AG04450 (cell line): ENCODE data around the gene OR2T35. TPM values are rescaled to one million over a fixed set of nuclear protein-coding genes. Genes with fewer than 3 reads are reported as not detected.
"Not testable (repeated sequence)": the region's sequence is repeated elsewhere in the genome, so short reads cannot be mapped to it uniquely, and the experiment has no call there.

ENCODE experiments used
- CTCF ChIA-PET: fragments of 300-600, 350-600 bp; formaldehyde crosslinking; extraction: SDS; loops from one replicate; lab custom pipeline; 2022; ENCODE audit warnings: antibody characterized with exemption, inconsistent platforms; lab: Charles Lee
- POLR2A ChIA-PET: fragments of 350-600 bp; formaldehyde crosslinking; extraction: SDS; loops from one replicate; lab custom pipeline; 2021; ENCODE audit warnings: antibody characterized with exemption, inconsistent platforms; lab: Yijun Ruan, JAX
- DNase-seq: peaks from one replicate; pipeline ENCODE4 v3.0.0-alpha.2; 2011; ENCODE audit warnings: low read depth, low spot score
- H3K27ac ChIP-seq: one replicate; pipeline ENCODE4 v1.5.1; 2012; ENCODE audit warnings: low read depth, low read length, control low read depth
- H3K27me3 ChIP-seq: one replicate; pipeline ENCODE4 v1.6.0; 2012; ENCODE audit warnings: low read length; ENCODE audit not compliant: control insufficient read depth, insufficient read depth
- H3K4me3 ChIP-seq: 2 replicates; pipeline ENCODE4 v1.5.1; 2011; ENCODE audit warnings: mild to moderate bottlenecking, low read depth, low read length, control low read depth
- H3K9me3 ChIP-seq: 2 replicates; pipeline ENCODE4 v1.5.1; 2012; ENCODE audit warnings: low read length; ENCODE audit not compliant: control insufficient read depth, insufficient read depth
- CTCF ChIP-seq: IDR thresholded peaks from 2 replicates; pipeline ENCODE4 v1.5.1; 2011; ENCODE audit warnings: low read depth, low read length, control low read depth, inconsistent platforms
- polyA plus RNA-seq: library from polyadenylated mRNA; depleted of rRNA; stranded (reverse); fragments of >200 nt; gene quantifications from 2 replicates; pipeline ENCODE4 v1.2.3, GENCODE V29; 2011

Gene OR2T35
- polyA plus RNA-seq, 1 experiment = not detected

GRCh38 chr1:248670003-248670402, 24.9 kb upstream of the OR2T35 start:
- Histone ChIP-seq H3K9me3 (peaks cover 11% of the 10 kb centered on the region), H3K4me3 (no peak overlapping the region), H3K27me3 (no peaks in the 10 kb centered on the region), H3K27ac (no peak overlapping the region)
- POLR2A ChIA-PET = no interaction called here
- CTCF ChIA-PET = no interaction called here
- DNase-seq = no peak
- no peak for TF ChIP-seq CTCF

GRCh38 chr1:248663453-248664328, 18.6 kb upstream of the OR2T35 start:
- POLR2A ChIA-PET, DNase-seq, H3K27me3 ChIP-seq, H3K4me3 ChIP-seq, CTCF ChIA-PET, H3K9me3 ChIP-seq, H3K27ac ChIP-seq: not testable (repeated sequence)

GRCh38 chr1:248656797-248657196, 11.7 kb upstream of the OR2T35 start:
- H3K9me3 ChIP-seq = peaks cover 11% of the 10 kb centered on the region
- H3K27ac ChIP-seq, DNase-seq, H3K27me3 ChIP-seq, POLR2A ChIA-PET, H3K4me3 ChIP-seq, CTCF ChIA-PET: not testable (repeated sequence)

GRCh38 chr1:248655354-248655753, 10.3 kb upstream of the OR2T35 start, which contains the start of gene OR2T27:
TSS of gene OR2T27 (minus strand) at chr1:248655528. CDS start at chr1:248650884, 4,644 bp downstream.
- POLR2A ChIA-PET, CTCF ChIA-PET, H3K4me3 ChIP-seq, DNase-seq, H3K27me3 ChIP-seq, H3K27ac ChIP-seq: not testable (repeated sequence)
- H3K9me3 ChIP-seq = peaks cover 11% of the 10 kb centered on the region

- H3K27ac ChIP-seq, DNase-seq, CTCF ChIA-PET, H3K27me3 ChIP-seq, POLR2A ChIA-PET, H3K4me3 ChIP-seq, H3K9me3 ChIP-seq: not testable (repeated sequence)
Measured at GRCh38 chr1:248648770-248649536, 3.9 kb upstream of the OR2T35 start.

GRCh38 chr1:248642971-248643651, 2.0 kb downstream of the OR2T35 start:
- H3K4me3 ChIP-seq, H3K27ac ChIP-seq, DNase-seq, POLR2A ChIA-PET, CTCF ChIA-PET, H3K27me3 ChIP-seq, H3K9me3 ChIP-seq: not testable (repeated sequence)

- H3K9me3 ChIP-seq, POLR2A ChIA-PET, H3K27ac ChIP-seq, CTCF ChIA-PET, DNase-seq, H3K4me3 ChIP-seq, H3K27me3 ChIP-seq: not testable (repeated sequence)
Measured at GRCh38 chr1:248641583-248641982, 3.5 kb downstream of the OR2T35 start.

- CTCF ChIA-PET, H3K27ac ChIP-seq, H3K9me3 ChIP-seq, H3K4me3 ChIP-seq, POLR2A ChIA-PET, DNase-seq, H3K27me3 ChIP-seq: not testable (repeated sequence)
Measured at GRCh38 chr1:248640906-248641305, 4.2 kb downstream of the OR2T35 start.

- H3K27ac ChIP-seq, H3K4me3 ChIP-seq, POLR2A ChIA-PET, H3K9me3 ChIP-seq, H3K27me3 ChIP-seq, DNase-seq, CTCF ChIA-PET: not testable (repeated sequence)
Measured at GRCh38 chr1:248639652-248640051, 5.4 kb downstream of the OR2T35 start.

GRCh38 chr1:248636612-248637011, 8.5 kb downstream of the OR2T35 start:
- DNase-seq, H3K4me3 ChIP-seq, H3K9me3 ChIP-seq, POLR2A ChIA-PET, CTCF ChIA-PET, H3K27ac ChIP-seq, H3K27me3 ChIP-seq: not testable (repeated sequence)
